Activated CD8-positive, alpha-beta memory T cell treated with anti-CD3 and anti-CD28 coated beads, Interleukin-2, amount 50 U/mL, for 48 hours (primary cell): ENCODE data around the gene UNKL.

Source experiments
- DNase-seq: peaks from one replicate; pipeline ENCODE4 v3.0.0-alpha.2; 2020

UNKL gene

DNA sequence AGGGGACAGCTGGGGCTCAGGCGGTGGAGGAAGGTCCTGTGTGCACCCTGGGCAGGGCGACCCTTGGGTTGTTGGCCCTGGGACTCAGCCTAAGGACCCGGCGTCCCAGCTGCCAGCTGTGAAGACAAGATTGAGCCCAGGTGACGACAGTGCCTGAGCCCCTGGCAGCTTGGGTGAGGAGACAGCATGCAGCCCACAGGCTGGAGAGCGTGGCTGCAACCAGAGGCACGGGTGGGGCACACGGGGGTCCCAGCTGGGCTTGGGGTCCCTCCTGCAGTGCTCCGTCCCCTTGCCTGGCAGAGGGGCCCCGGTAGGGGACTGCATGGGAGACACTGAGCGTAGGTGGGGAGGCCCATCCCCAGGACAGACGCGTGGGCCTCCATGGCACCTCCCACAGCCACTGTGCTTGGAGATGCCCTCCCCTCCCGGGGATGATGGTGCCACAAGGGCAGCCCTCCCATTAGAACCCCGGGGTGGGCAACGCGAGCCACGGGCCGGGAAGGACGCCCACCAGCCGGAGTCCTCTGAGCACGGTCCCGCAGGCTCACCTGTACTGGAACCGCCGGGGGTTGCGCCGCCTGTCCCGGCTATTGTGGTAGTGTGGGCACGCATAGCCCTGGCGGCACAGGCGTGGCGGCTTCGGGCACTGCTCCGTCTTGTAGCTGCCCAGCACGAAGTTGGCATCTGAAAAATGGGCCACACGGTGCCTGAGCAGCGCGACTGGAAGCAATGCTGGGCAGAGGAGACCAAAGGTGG lies 15.5 kb downstream of the UNKL start:
- DNase-seq: no peak

DNA sequence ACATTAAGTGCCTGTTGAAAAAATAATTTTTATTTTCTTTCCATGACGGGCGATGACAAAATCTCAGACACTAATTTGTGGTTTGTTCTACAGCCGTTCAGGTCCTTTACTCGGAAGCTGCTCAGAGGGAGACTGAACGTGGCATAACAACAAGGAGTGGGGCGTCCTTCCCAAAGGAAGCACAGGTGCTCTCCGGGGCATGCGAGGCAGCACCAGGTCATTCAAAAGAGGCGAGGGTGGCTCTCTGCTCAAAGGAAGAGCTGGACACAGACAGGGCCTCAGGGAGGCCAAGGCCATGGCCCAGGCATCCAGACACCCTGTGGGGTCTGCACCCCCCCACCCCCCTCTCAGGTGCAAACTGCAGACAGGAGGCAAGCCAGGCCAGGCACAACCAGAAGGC lies 16.2 kb downstream of the UNKL start:
- no peak for DNase-seq

- no peak for DNase-seq
These were observed 16.7 kb downstream of the UNKL start for GRCh38 chr16:1397779-1398178.

- no peak for DNase-seq
These were observed 19.0 kb downstream of the UNKL start for GRCh38 chr16:1395444-1396031.

DNA sequence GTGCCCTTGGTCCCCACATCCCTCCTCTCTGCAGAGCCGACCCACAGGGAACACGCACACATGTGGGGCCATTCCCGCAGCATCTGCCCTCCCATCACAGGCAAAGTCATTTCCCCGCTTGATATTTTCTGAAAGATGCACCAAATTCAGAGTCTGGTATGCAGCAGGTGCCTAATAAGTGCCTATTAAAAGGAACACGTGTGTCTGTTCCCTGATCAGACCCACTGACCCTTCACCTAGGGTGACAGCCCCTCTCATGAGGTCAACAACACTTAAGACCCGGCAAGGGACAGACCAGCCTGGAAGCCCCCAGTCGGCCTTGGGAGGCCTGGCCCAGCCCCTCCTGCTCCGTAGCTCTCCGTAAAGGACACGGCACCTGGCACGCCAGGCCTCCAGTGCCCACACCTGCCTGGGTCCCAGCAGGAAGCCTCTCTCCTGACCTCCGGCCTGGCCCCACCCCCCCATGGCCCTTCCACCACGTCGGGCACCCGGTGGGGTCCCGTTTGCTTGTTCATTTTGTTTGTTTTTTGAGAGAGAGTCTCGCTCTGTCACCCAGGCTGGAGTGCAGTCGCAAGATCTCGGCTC lies 20.0 kb downstream of the UNKL start:
- no peak for DNase-seq

DNA sequence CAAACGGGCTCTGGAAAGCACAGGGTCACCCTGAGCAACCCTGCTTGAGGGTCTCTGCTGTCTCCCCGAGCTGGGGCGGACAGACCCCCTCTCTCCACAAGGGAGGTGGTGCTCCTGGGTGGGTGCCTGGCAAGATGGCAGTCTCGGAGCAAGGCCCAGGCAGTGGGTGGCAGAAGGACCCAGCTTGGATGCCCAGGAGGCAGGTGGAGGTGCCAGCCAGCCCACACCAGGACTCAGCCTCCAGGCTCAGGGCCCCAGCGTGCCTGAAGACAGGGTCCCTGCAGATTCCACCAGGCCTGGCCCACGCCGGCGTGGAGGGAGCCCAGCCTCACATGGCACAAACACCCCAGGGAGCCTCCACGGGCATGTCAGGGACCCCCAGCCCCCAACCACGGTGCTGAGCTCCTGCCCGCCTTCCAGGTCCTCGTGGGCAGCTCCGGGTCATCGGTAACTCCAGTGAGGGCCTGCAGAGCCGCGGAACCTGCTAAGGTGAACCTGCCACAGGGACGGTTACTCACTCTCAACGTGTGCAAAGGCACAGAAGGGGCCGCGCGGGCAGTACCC lies 20.8 kb downstream of the UNKL start:
- no peak for DNase-seq

DNA sequence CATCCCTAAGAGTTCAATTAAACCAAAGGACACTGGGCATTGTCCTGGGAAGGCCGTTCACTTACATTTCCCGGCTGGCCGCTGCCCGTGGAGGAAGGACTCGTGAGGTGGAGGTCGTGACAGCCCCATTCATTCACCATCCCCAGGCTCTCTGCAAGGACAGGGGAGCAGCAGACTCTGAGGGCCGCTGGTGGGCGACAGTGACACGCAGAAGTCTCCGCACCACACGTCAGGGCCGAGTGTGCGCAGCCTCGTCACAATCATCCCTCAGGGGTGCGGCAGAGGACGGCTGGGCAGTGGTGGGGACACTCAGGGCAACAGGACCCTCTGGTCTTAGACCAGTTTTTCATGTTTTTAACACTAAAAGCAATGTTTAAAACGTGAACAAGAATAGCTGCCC lies 21.7 kb downstream of the UNKL start:
- DNase-seq: no peak

- DNase-seq: no peak
These were observed 24.2 kb downstream of the UNKL start for GRCh38 chr16:1390239-1390779.

DNA sequence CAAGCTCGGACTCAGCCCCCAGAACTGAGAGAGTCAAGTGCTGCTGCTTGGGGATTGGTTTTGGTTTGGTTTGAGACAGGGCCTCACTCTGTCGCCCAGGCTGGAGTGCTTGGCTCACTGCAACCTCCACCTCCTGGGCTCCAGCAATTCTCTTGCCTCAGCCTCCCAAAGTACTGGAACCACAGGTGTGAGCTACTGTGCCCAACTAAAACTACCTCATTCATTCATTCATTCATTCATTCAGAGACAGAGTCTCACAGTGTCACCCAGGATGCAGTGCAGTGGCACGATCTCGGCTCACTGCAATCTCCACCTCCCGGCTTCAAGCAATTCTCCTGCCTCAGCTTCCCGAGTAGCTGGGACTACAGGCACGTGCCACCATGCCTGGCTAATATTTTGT lies 24.7 kb downstream of the UNKL start:
- no peak for DNase-seq

- DNase-seq: no peak
These were observed 27.2 kb downstream of the UNKL start for GRCh38 chr16:1387331-1387730.

DNA sequence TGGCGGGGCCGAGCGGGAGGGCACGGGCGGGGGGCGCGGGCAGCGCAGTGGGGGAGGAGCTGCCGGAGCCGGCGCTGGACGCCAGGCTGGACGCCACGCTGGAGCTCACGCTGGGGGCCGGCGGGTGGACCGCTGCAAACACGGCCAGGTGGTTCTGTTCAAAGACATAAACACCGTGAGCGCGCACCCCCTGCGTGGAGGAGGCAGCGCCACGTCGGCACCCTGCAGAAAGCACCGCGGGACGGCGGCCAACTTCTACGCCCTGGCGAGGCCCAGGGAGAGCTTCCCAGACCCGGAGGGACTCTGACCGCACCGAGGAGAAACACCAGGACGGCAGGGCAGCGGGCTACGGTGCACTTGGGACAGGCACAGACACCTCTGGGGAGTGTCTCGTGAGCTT lies 29.3 kb downstream of the UNKL start:
- no peak for DNase-seq

DNA sequence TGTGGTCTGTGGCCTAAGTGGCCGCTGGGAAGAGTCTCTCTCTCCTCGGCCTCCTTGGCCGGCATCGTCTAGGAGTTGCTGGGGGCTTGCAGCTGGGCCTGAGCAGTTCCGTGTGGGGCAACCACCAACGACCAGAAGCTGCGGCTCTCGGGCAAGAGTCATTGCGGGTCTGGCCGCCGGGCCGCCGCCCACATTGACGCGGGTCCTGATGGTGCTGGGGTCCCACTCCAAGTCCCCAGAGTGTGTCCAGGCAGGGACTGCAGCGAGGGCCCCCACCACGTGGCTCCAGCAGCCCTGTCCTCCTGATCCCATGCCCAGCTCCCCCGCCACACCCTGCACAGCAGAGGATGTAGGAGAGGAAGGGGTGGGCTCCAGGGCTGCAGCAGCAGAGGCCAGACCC lies 30.9 kb downstream of the UNKL start:
- DNase-seq: no peak

DNA sequence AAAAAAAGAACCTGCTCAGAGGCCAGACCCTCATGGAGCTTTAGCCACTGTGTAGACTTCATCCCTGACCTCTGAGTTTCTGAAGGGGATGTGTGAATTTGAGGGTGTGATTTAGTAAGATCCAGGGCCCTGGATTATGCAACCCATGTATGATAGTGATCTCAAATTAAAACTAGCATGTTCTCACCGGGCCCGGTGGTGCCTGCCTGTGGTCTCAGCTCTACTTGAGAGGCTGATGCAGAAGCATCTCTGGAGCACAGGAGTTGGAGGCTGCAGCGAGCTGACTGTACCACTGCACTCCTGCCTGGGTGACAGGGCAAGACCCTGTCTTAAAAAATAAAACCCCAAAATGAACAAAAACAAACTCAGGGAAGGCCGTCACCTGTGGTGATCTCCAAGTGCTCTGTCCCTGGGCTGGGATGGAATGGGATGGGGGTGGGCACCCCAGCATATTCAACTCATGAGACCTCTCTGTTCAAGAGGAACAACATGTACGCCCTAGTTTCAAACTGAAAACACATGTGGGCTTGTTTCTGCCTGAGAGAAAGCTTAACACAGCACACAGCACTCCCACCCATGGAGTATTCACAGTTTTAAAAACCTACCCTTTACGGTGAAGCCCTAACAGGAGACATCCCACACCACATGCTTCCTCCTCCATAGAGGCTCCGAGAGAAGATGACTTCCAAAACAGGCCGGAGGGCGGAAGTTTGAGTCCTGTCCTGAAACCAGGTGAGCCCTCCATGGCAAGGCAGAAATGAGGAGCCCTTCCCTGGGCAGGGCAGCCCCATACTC lies 32.7 kb downstream of the UNKL start:
- DNase-seq: no peak

DNA sequence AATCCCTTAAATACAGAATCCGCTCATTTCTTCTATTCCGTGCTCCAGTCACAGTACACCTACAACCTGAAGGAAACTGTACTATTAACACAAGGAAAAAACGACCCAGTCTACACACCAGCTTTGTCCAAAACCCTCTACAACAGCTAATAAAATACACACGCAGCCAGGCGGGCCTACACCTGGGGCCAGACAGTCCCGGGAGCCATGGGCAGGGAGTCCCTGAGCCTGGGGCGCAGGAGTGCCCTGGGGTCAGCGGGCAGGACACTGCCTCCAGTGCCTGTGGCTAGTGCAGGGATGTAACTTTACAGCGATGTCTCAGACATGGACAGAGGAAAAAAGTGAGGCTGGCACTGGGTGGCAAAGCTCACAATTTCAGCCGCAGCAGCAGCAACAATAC lies 34.3 kb downstream of the UNKL start:
- DNase-seq: no peak

GRCh38 chr16:1379304-1380076 lies 35.0 kb downstream of the UNKL start:
- DNase-seq: peak; percentile 93

DNA sequence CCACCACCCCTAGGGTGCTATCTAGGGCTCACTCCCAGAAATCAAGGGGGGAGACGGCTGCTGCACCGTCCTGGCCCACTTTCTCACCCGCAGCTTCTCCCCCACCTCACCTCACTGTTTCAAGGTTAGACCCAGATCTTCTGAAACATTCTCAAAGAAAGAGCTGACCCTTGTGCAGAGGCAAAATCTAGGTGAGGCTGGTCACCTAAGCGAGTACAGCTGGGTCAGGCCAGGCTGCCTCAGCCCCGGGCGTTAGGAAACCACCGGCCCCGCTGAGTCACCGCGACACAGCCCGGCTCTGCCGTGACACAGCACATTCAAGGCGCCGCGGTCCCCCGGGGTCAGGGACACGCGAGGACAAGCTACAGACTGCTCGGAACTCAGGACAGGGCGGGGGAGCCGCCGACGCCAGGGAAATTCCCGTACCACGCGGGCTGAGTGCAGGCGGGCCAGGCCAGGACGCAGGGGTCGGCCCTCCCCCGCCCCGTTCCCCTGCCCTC lies 35.6 kb downstream of the UNKL start:
- DNase-seq: peak; percentile 86

- no peak for DNase-seq
These were observed 36.3 kb downstream of the UNKL start for GRCh38 chr16:1378087-1378803.

DNA sequence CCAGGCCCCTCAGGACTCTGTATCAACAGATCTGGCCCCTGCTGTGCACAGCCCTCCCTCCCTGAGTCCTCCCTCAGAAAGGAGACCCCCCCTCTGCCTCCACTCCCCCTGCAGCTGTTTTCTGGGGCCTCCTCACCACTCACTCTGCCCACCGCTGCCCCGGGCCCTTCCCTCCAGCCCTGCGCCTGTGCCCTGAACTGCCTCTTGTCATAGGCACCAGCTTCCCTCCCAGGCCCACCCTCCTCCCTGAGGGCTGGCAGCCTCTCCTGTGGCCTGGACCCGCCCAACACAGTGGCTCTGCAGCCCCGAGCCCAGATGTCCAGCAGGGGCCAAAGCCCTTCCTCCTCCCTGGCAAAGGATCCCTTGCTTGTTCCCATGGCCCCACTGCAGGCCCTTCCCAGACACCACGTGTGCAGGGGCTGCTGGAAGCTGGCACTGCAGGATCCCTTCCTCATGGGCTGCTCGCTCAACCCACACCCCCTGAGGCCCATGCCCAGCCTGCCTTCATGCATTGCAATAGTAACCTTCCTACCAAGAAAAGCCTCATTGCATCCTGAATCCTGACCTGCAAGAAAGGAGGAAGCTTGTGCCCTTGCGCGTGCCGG lies 37.0 kb downstream of the UNKL start:
- no peak for DNase-seq

GRCh38 chr16:1375741-1376410 lies 38.6 kb downstream of the UNKL start:
- DNase-seq: no peak

DNA sequence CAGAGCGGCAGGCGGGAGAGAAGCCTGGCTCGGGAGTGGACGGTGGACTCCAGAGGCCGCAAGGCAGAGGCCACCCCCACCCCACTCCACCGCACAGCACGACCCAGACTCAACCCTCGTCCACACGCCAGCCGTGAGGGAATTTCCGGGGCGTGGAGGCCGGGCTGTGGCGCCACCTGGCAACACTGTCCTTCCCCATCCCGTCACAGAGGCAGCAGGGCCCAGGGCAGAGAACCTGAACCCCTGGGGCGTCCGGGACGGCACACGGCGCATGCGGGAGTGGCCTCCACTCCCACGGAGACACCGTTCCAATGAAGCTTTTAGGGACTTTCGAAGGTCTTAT lies 39.2 kb downstream of the UNKL start:
- DNase-seq: no peak
